Suppressor macrophage treated with lipopolysaccharide for 4 hours (primary cell): ENCODE measurements around the gene SEMA3G.

Experiments used
- DNase-seq: peaks from one replicate; pipeline ENCODE4 v3.0.0-alpha.2; 2020

SEMA3G gene

DNA sequence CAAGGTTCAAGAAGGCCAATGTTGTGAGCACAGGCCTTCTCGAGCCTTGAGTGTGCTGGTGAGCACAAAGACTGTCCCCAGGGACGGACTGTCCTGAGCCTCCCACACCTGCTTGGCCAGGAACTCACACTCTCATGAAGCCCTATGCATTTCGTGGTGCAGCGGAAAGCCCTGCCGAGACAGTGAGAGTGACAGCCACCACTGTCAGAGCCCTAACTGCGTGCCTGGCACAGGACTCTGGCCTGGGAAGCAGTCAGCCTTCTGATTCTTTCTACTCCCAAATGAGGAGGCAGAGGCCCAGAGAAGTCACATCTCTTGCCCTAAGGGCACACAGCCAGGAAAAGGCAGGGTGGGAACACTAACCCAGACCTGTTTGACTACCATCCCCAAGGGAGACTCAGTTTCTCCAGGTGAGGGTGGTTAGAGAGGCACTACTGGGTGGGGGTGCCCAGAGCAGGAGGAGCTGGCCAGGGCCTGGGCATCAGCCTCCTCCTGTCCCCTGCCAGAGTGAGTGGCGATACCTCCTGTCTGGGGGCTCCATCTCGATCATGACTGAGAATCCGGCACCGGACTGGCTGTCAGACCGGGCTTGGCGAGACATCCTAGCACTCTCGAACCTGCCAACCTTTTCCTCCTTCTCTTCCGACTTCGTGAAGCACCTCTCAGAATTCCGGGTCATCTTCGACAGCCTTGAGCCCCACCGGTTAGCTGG is 50.8 kb downstream of the SEMA3G start:
- no peak for DNase-seq

DNA sequence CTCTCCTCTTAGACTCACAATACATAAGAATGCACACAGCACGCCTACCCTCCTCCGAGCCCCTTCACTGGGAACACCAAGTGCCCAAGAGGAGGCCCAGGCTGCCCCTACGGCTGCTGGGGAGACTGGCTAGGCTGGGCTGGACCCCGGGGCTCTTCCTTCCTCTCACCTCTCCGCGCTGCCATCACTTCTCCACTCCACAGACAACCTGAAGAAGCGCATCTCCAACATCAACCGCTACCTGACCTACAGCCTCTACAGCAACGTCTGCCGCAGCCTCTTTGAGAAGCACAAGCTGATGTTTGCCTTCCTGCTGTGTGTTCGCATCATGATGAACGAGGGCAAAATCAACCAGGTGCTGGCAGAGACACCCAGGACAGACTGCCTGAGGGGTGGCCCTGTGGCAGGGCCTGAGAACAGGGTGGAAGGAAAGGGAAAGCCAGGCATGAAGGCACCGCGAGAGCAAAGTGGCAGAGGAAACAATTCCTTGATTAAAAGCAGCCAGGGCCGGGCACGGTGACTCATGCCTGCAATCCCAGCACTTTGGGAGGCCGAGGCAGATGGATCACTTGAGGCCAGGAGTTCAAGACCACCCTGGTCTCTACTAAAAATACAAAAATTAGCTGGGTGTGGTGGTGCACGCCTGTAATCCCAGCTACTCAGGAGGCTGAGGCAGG is 51.6 kb downstream of the SEMA3G start:
- DNase-seq = no peak

GRCh38 chr3:52392216-52392930 is 52.5 kb downstream of the SEMA3G start:
- no peak for DNase-seq

DNA sequence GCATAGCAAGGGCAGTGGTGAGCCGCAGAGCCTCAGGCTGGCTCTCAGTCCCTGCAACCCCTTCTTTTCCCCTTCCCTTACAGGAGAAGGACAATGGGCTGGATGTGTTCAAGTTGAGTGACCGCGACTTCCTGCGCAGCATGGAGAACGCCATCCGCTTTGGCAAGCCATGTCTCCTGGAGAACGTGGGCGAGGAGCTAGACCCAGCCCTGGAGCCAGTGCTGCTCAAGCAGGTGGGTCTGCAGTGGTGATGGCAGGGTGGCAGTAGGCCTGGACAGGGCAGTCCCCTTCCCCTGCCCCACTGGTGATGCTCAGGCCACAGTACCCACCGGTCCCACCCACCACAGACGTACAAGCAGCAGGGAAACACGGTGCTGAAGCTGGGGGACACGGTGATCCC is 53.8 kb downstream of the SEMA3G start:
- no peak for DNase-seq

DNA sequence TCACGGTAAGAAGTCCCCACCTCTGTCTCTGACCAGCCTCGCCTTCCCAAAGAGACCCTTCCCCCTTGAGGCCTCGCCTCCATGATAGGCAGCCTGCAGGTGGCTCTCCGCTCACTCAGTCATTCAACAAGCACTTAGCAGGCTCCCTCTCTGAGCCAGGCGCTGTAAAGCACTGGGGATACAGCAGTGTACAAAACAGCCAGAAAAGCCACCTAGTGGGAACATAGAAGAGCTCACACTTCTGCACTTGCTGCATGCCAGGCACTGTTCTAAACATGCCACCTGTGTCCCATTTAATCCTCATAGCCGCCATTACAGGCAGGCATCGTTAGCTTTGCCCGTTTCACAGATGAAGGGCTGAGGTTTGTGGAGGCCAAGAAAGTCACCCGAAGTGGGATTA is 56.0 kb downstream of the SEMA3G start:
- DNase-seq = no peak

- DNase-seq = no peak
These were observed 56.5 kb downstream of the SEMA3G start for GRCh38 chr3:52388348-52388821.

- no peak for DNase-seq
These were observed 57.4 kb downstream of the SEMA3G start for GRCh38 chr3:52387481-52387880.

- peak; percentile 11 for DNase-seq
These were observed 59.7 kb downstream of the SEMA3G start for GRCh38 chr3:52385157-52385556.

DNA sequence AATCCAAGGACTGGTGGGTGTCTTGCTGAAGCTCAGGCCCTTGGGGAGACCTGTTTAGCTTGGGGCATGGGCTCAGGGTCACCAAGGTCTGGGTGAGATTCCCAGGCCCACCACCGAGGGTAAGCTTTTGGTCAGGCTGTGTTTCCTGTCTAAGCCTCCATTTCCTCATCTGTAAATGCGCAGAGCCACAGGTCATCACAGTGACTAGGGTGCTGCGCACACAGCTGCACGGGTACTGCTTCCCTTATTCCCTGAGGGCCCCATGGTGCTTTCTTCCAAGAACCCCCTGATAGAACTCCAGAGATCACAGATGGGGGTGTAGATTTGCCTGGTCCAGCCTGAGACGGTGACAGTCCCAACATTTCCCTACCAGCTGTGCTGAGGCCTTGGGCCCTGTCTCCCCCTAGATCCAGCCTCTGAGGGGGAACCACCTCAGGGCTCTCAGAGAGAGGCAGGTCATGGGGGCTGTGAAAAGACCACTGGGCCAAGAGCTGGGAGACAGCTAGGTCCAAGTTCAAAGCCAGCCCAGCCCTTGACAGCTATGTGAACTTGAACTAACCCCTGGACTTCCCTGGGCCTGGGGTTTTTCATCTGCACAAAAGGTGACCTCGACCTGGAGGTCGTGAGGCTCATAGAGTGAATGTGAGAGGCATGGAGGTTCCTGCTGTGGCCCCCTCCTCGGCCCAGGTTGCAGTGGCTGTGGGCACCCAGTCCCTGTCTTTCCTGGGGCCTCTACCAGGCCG is 60.7 kb downstream of the SEMA3G start:
- DNase-seq = peak; percentile 7

GRCh38 chr3:52383446-52383845 is 61.5 kb downstream of the SEMA3G start:
- DNase-seq = no peak
